ENCODE data around the gene DBN1.

- TF ChIP-seq CTCF (IDR thresholded peaks at IDR 0.05 in 8 of 11, conservative IDR thresholded peaks at IDR 0.05 in 3 of 11) (no peak), POLR2A (IDR thresholded peaks at IDR 0.05) (no peak)
Measured at GRCh38 chr5:177437623-177438022, 35.8 kb downstream of the DBN1 start.
